GM19193 (cell line): ENCODE results near the gene CAVIN2.

Experiments
- POLR2A ChIP-seq: IDR thresholded peaks from 4 replicates; pipeline ENCODE4 v1.6.1; 2011; ENCODE audit not compliant: insufficient read depth, insufficient read length; ENCODE audit errors: extremely low read depth

Gene CAVIN2, protein sequence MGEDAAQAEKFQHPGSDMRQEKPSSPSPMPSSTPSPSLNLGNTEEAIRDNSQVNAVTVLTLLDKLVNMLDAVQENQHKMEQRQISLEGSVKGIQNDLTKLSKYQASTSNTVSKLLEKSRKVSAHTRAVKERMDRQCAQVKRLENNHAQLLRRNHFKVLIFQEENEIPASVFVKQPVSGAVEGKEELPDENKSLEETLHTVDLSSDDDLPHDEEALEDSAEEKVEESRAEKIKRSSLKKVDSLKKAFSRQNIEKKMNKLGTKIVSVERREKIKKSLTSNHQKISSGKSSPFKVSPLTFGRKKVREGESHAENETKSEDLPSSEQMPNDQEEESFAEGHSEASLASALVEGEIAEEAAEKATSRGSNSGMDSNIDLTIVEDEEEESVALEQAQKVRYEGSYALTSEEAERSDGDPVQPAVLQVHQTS

GRCh38 chr2:191846515-191847476, at the start of gene CAVIN2:
Gene CAVIN2, minus strand, starts transcription at chr2:191847088. Its CDS starts 163 bp downstream, at chr2:191846925.
- no peak for TF ChIP-seq POLR2A

GRCh38 chr2:191895743-191896142, 48.9 kb upstream of the CAVIN2 start:
- TF ChIP-seq POLR2A, result no peak

DNA sequence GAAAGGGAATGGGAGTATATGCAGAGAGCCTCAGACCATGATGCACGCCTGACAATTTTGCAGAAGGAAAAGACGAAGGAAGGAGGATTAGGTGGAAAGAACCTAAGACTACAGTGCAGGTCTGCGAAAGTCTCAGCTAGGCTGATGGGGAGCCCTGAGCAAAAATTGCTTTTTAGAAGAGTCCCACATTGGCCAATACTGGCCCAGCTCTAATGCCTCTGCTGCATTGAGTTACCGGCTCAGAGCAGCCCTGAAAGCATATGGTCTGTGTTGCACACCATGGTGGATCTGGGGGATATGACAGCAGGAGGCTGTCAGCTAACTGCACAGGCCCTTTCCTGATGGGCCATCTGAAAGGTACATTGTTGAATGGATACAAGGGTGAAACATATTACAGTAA, 48.3 kb upstream of the CAVIN2 start:
- no peak for TF ChIP-seq POLR2A

DNA sequence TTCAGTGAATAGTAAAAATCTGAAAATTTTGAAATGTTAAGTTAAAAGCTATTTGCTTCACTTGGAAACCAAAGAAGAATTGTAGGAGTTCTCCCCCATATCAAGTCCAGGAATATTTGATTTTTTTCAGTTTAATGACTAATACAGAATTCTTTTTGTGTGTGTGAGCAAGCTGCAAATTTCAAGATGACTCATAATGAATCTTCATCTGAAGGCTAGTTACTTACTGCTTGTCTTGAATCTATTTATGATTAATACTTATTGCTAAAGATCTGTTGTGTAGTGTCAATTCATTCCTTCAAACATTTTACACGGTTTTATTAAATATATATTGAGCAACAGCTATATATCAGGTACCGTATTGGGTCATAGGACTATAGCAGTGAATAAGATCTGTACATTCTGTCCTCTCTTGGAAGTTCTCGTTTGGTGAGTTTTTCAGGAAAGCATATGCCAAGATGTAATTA, 47.8 kb upstream of the CAVIN2 start:
- TF ChIP-seq POLR2A, result no peak

- TF ChIP-seq POLR2A, result no peak
These were observed 45.5 kb upstream of the CAVIN2 start for GRCh38 chr2:191892391-191892790.

- no peak for TF ChIP-seq POLR2A
These were observed 44.8 kb upstream of the CAVIN2 start for GRCh38 chr2:191891656-191892055.

GRCh38 chr2:191889931-191890330, 43.0 kb upstream of the CAVIN2 start:
- no peak for TF ChIP-seq POLR2A

DNA sequence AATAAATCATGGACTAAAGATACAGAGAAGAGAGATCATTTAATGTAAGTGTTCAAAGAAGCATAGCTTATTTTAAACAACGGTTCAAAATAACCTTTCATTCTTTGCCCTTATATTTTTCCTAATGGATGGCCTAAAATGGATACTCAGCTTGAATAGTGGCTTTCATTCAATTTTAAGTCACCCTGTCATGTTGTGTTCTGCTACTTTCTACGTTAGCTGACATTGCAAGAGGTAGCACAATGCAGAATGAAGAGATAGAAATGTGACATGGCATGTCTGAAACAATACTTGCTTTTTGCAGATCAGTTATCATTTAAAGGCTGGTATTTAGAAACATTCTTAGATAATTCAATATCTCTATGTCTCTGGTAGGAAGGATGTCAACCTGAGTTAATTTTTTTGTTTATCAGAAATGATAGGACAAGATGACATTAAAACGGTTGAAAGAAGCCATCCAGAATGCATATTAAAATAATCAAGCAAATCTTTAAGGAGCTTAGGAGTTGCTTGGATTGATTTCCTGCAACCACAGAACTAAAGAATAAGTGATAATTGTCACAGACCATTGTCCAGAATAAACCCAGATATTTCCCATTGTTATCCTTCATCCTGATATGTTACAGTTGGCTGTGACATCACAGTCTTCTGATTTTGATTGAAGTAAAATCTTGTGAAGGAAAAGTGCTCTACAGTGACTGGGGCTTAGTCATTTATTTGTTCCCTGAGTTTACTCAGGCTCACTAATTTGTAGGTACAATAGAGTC, 41.7 kb upstream of the CAVIN2 start:
- TF ChIP-seq POLR2A, result no peak

- no peak for TF ChIP-seq POLR2A
These were observed 38.8 kb upstream of the CAVIN2 start for GRCh38 chr2:191885650-191886049.

GRCh38 chr2:191885098-191885497, 38.2 kb upstream of the CAVIN2 start:
- TF ChIP-seq POLR2A, result no peak

- TF ChIP-seq POLR2A, result no peak
These were observed 35.3 kb upstream of the CAVIN2 start for GRCh38 chr2:191881982-191882816.

DNA sequence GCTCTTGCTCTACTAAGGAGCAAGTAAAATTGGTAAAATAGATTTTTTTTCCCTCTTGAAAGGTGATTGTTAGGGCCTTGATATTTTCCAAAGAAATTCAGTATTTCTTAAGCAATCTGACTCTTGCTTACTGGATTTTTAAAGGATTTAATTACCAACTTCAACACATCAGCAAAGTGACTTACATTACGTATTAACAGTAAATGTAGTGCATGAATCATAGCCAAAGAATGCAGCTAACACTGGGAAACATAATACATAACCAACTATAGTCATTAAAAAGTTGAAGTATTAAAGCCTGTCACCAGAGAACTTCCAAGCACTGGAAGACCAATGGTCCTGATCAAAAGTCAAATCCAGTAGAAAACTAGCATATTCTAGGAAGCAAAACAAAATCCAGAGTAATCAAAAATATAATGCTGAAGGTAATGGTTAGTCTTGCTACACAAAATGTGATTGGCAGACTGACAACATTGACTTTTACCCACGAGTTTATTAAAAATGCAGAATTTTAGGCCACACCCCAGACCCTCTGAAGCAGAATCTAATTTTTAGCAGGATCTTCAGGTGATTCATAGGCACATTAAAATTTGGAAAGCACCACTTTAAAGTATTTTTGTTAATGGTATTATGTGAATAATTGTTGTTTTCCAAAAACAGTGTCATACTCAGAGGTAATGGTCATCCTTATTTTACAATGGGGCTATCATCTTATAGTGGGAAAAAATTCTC, 31.8 kb upstream of the CAVIN2 start:
- TF ChIP-seq POLR2A, result no peak

- no peak for TF ChIP-seq POLR2A
These were observed 31.0 kb upstream of the CAVIN2 start for GRCh38 chr2:191877875-191878274.

DNA sequence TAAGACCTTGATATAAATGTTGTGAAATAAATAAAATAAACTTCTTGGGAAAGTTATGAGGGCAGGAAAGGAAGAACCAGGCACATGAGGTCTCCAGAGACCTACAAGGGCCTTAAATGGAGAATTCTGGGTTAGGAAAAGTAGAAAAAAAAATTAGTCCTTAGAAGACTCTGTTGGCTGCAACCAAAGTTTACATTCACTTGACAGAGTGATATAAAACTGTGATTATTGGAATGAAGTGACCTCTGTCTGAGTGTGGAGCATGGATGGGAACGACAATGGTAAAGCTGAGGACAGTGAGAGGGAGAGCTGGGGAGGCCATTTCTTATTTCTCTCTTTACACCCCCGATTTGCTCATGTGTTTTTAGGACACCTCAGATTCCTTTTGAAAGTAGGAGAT, 29.0 kb upstream of the CAVIN2 start:
- TF ChIP-seq POLR2A, result no peak

- TF ChIP-seq POLR2A, result no peak
These were observed 23.9 kb upstream of the CAVIN2 start for GRCh38 chr2:191870744-191871143.
